HCT116 (cell line): Measurements from ENCODE around the gene RAC2.

ENCODE experiments used
- ATF3 ChIP-seq: IDR thresholded peaks from 2 replicates; pipeline ENCODE4 v1.6.1; 2012
- CBX3 ChIP-seq: IDR thresholded peaks from 2 replicates; pipeline ENCODE4 v1.6.1; 2012; ENCODE audit warnings: low read depth
- CEBPB ChIP-seq: IDR thresholded peaks from 2 replicates; pipeline ENCODE4 v1.6.1; 2012; ENCODE audit warnings: low read depth
- CTCF ChIP-seq, 3 experiments: fragments of 200-600 bp in 1 of 3; sonication (generic) in 1 of 3; IDR thresholded peaks in 2 of 3; conservative IDR thresholded peaks in 1 of 3; 2 replicates each; pipeline ENCODE4 v1.5.1; 2012 to 2017; ENCODE audit warnings: low read depth in 2 of 3, low read length in 2 of 3, antibody characterized with exemption in 1 of 3, borderline replicate concordance in 1 of 3, control low read depth in 1 of 3, mild to moderate bottlenecking in 1 of 3, mixed read lengths in 1 of 3, mixed run types in 1 of 3, moderate library complexity in 1 of 3; ENCODE audit not compliant: insufficient read depth in 1 of 3
- EZH2 ChIP-seq: fragments of 200-600 bp; sonication (generic); IDR thresholded peaks from 2 replicates; pipeline ENCODE4 v1.6.1; 2017; ENCODE audit warnings: antibody characterized with exemption, mixed run types
- EZH2phosphoT487 ChIP-seq: fragments of 200-600 bp; IDR thresholded peaks from 2 replicates; pipeline ENCODE4 v1.6.1; 2018; ENCODE audit warnings: antibody characterized with exemption, borderline replicate concordance
- POLR2A ChIP-seq: IDR thresholded peaks from 2 replicates; pipeline ENCODE4 v1.7.0; 2011; ENCODE audit warnings: borderline replicate concordance; ENCODE audit not compliant: insufficient read depth, insufficient read length; ENCODE audit errors: extremely low read depth
- POLR2AphosphoS5 ChIP-seq: IDR thresholded peaks from 2 replicates; pipeline ENCODE4 v1.6.1; 2011; ENCODE audit warnings: mild to moderate bottlenecking, low read depth, low read length, moderate library complexity
- RAD21 ChIP-seq: IDR thresholded peaks from 2 replicates; pipeline ENCODE4 v1.6.1; 2012; ENCODE audit warnings: low read depth, mild to moderate bottlenecking
- SIN3A ChIP-seq: IDR thresholded peaks from 2 replicates; pipeline ENCODE4 v1.6.1; 2012; ENCODE audit warnings: low read depth
- SP1 ChIP-seq: IDR thresholded peaks from 2 replicates; pipeline ENCODE4 v1.6.1; 2012; ENCODE audit warnings: low read depth
- SRF ChIP-seq: IDR thresholded peaks from 2 replicates; pipeline ENCODE4 v1.6.1; 2012; ENCODE audit warnings: low read depth
- YY1 ChIP-seq: IDR thresholded peaks from 2 replicates; pipeline ENCODE4 v1.6.1; 2011; ENCODE audit warnings: low read length, low read depth, moderate library complexity, mild to moderate bottlenecking; ENCODE audit not compliant: insufficient replicate concordance; ENCODE audit errors: extremely low read depth
- TF ChIP-seq, protein P1 (sequence below): IDR thresholded peaks from 2 replicates; pipeline ENCODE4 v1.6.1; 2012; ENCODE audit warnings: low read depth

DNA sequence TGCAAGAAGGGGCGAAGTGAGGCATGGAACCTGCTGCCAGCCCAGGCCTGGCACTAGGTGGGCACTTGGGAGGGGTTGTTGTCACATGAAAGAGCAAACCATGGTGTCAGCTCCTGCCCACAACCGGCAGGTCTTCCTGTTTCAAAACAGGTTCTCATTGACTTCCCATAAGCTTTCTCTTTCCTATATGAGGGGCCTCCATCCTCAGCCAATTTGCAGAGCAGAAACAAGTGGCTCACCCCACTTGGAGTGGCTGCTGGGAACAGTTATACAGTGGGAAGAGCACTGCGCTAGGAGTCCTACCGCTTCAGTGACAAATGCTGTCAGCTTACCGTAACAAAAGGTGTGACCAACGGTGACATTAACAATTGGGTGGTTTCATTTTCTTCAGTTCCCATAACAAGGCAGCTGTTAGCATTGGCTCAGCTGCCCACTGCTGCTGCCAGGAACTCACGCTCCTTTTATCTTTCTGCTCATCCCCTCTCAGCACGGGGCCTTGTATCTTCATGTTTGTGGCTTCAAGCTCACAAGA lies 21.6 kb downstream of the RAC2 start:
- no peak for TF ChIP-seq CTCF (IDR thresholded peaks at IDR 0.05 in 2 of 3, conservative IDR thresholded peaks at IDR 0.05 in 1 of 3; ENCODE audit: borderline replicate concordance in 1 of 3, insufficient read depth in 1 of 3, low read depth in 2 of 3, low read length in 2 of 3)
- no peak for TF ChIP-seq POLR2A
- TF ChIP-seq SRF = no peak
- no peak for TF ChIP-seq SIN3A
- no peak for TF ChIP-seq ATF3
- no peak for TF ChIP-seq CBX3
- TF ChIP-seq SP1 = no peak
- TF ChIP-seq EZH2phosphoT487 = no peak
- TF ChIP-seq YY1 = no peak
- TF ChIP-seq POLR2AphosphoS5 = no peak
- no peak for TF ChIP-seq EZH2
- TF ChIP-seq CEBPB = no peak
- no peak for TF ChIP-seq RAD21
- TF ChIP-seq, protein P1, sequence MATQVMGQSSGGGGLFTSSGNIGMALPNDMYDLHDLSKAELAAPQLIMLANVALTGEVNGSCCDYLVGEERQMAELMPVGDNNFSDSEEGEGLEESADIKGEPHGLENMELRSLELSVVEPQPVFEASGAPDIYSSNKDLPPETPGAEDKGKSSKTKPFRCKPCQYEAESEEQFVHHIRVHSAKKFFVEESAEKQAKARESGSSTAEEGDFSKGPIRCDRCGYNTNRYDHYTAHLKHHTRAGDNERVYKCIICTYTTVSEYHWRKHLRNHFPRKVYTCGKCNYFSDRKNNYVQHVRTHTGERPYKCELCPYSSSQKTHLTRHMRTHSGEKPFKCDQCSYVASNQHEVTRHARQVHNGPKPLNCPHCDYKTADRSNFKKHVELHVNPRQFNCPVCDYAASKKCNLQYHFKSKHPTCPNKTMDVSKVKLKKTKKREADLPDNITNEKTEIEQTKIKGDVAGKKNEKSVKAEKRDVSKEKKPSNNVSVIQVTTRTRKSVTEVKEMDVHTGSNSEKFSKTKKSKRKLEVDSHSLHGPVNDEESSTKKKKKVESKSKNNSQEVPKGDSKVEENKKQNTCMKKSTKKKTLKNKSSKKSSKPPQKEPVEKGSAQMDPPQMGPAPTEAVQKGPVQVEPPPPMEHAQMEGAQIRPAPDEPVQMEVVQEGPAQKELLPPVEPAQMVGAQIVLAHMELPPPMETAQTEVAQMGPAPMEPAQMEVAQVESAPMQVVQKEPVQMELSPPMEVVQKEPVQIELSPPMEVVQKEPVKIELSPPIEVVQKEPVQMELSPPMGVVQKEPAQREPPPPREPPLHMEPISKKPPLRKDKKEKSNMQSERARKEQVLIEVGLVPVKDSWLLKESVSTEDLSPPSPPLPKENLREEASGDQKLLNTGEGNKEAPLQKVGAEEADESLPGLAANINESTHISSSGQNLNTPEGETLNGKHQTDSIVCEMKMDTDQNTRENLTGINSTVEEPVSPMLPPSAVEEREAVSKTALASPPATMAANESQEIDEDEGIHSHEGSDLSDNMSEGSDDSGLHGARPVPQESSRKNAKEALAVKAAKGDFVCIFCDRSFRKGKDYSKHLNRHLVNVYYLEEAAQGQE = no peak
